Measurements from ENCODE around the gene DNAH8. TPM values are rescaled to one million over a fixed set of nuclear protein-coding genes. Genes with fewer than 3 reads are reported as not detected.

DNAH8 gene
- total RNA-seq, 1 donor from 2014 or later, result 0.32 TPM

Other genes starting within 250 kb of the DNAH8 start
- gene BTBD9, start 75.4 kb upstream of the DNAH8 start, total RNA-seq, result 17.2 and 18.8 TPM in 2 replicates
- gene GLO1, start 12.2 kb upstream of the DNAH8 start, total RNA-seq, result 117 and 119 TPM in 2 replicates

Data from T-helper 2 cell treated with Interferon-gamma antibody and Interleukin-4, amounts not matched to agents 100 ng/mL and 5 ng/mL, for 36 hours (primary cell).